ENCODE measurements around the gene ZNF280B. TPM values are rescaled to one million over a fixed set of nuclear protein-coding genes. Genes with fewer than 3 reads are reported as not detected.

ZNF280B gene
- total RNA-seq, 1 donor from 2014 or later: 4.0 TPM

DNA sequence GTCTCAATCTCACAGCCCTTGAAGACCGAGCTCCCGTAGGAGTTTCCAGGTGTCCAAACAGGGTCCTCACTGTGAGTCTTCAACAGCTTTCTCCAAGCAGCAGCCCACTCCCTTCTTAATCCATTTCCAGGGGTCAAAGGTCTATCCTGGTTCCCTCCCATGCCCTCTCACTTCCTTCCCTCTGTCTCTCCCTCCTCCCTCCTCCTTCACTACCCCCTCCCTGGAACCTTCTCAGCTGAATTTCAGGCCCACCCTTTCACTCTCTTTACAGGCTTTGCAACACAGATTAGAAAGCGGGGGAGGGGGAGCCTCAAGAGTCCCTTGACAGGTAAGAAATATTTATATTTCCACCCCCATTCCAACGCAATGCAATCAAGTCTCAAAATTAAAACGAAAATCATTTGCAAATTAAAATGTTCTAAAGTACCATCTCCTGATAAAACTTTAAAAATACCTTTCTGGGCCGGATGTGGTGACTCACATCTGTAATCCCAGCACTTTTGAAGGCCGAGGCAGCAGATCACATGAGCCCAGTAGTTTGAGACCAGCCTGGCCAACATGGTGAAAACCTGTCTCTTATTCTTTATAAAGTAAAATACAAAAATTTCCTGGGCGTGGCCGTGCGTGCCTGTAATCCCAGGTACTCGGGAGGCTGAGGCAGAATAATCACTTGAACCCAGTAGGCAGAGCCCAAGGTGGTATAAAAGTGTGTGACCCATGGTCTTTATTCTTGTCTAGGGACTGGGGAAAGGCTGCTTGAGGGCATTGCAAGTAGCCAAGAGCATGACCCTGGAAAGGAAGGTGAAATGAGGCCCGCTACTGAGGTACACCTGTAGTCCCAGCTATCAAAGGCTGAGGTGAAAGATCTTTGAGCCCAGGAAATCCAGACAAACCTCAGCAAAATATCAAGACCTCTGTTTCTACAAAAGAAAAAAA is 12.4 kb upstream of the ZNF280B start:
- H3K27ac ChIP-seq (ENCODE audit: low read depth, low read length): no peak overlapping the region
- TF ChIP-seq, protein P1, sequence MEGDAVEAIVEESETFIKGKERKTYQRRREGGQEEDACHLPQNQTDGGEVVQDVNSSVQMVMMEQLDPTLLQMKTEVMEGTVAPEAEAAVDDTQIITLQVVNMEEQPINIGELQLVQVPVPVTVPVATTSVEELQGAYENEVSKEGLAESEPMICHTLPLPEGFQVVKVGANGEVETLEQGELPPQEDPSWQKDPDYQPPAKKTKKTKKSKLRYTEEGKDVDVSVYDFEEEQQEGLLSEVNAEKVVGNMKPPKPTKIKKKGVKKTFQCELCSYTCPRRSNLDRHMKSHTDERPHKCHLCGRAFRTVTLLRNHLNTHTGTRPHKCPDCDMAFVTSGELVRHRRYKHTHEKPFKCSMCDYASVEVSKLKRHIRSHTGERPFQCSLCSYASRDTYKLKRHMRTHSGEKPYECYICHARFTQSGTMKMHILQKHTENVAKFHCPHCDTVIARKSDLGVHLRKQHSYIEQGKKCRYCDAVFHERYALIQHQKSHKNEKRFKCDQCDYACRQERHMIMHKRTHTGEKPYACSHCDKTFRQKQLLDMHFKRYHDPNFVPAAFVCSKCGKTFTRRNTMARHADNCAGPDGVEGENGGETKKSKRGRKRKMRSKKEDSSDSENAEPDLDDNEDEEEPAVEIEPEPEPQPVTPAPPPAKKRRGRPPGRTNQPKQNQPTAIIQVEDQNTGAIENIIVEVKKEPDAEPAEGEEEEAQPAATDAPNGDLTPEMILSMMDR (IDR thresholded peaks at IDR 0.05; ENCODE audit: insufficient read depth, low read depth, low read length): no peak
- TF ChIP-seq EZH2 (IDR thresholded peaks at IDR 0.05; ENCODE audit: insufficient read depth, low read length): no peak
- H3K36me3 Mint-ChIP-seq (ENCODE audit: low read depth, unreplicated experiment): no peaks in the 10 kb centered on the region
- no peak overlapping the region for H3K4me2 ChIP-seq (ENCODE audit: low read length)
- H3K9ac ChIP-seq (ENCODE audit: low read length): no peak overlapping the region
- peaks cover 4% of the 10 kb centered on the region for H3K9me3 Mint-ChIP-seq (ENCODE audit: unreplicated experiment)
- no peak overlapping the region for H3K27ac Mint-ChIP-seq (ENCODE audit: unreplicated experiment)
- no peak for FAIRE-seq
- no peak overlapping the region for H3K4me3 Mint-ChIP-seq (ENCODE audit: unreplicated experiment)
- no peak overlapping the region for H2AFZ ChIP-seq (ENCODE audit: low read depth, low read length)
- no peaks in the 10 kb centered on the region for H3K27me3 ChIP-seq (ENCODE audit: insufficient read depth, low read length)
- no peaks in the 10 kb centered on the region for H3K4me1 ChIP-seq (ENCODE audit: insufficient read depth, low read length)
- H3K9me3 ChIP-seq (ENCODE audit: insufficient read depth, low read depth, low read length): no peaks in the 10 kb centered on the region
- H4K20me1 ChIP-seq (ENCODE audit: insufficient read depth, low read length): no peaks in the 10 kb centered on the region
- DNase-seq (ENCODE audit: low read depth): no peak
- peaks cover 42% of the 10 kb centered on the region for H3K27me3 Mint-ChIP-seq (ENCODE audit: low read depth, unreplicated experiment)
- no peaks in the 10 kb centered on the region for H3K4me1 Mint-ChIP-seq (ENCODE audit: low read depth, unreplicated experiment)
- H3K4me3 ChIP-seq (ENCODE audit: insufficient read depth, low read depth, low read length): no peak overlapping the region
- H3K36me3 ChIP-seq (ENCODE audit: insufficient read depth, low read length): no peaks in the 10 kb centered on the region
- H3K79me2 ChIP-seq (ENCODE audit: insufficient read depth, low read length): no peaks in the 10 kb centered on the region

GRCh38 chr22:22520020-22520656 is 11.6 kb upstream of the ZNF280B start, which contains the start of gene ZNF280A:
ZNF280A (minus strand) TSS chr22:22520270; CDS start chr22:22515630, 4,640 bp downstream.
- no peak for FAIRE-seq
- Histone ChIP-seq H4K20me1 (ENCODE audit: insufficient read depth, low read length) (no peaks in the 10 kb centered on the region), H3K9me3 (ENCODE audit: insufficient read depth, low read depth, low read length) (no peaks in the 10 kb centered on the region), H3K27ac (ENCODE audit: low read depth, low read length) (no peak within 1 kb of the TSS), H3K36me3 (ENCODE audit: insufficient read depth, low read length) (no peaks in the 10 kb centered on the region), H2AFZ (ENCODE audit: low read depth, low read length) (no peak within 1 kb of the TSS), H3K4me3 (ENCODE audit: insufficient read depth, low read depth, low read length) (no peak within 1 kb of the TSS), H3K4me2 (ENCODE audit: low read length) (no peak within 1 kb of the TSS), H3K79me2 (ENCODE audit: insufficient read depth, low read length) (no peaks in the 10 kb centered on the region), H3K27me3 (ENCODE audit: insufficient read depth, low read length) (no peaks in the 10 kb centered on the region), H3K4me1 (ENCODE audit: insufficient read depth, low read length) (no peaks in the 10 kb centered on the region), H3K9ac (ENCODE audit: low read length) (no peak within 1 kb of the TSS)
- H3K27me3 Mint-ChIP-seq (ENCODE audit: low read depth, unreplicated experiment): peaks cover 42% of the 10 kb centered on the region
- peaks cover 4% of the 10 kb centered on the region for H3K9me3 Mint-ChIP-seq (ENCODE audit: unreplicated experiment)
- H3K36me3 Mint-ChIP-seq (ENCODE audit: low read depth, unreplicated experiment): no peaks in the 10 kb centered on the region
- H3K4me3 Mint-ChIP-seq (ENCODE audit: unreplicated experiment): no peak within 1 kb of the TSS
- no peak for DNase-seq (ENCODE audit: low read depth)
- H3K4me1 Mint-ChIP-seq (ENCODE audit: low read depth, unreplicated experiment): no peaks in the 10 kb centered on the region
- H3K27ac Mint-ChIP-seq (ENCODE audit: unreplicated experiment): no peak within 1 kb of the TSS
- TF ChIP-seq EZH2 (IDR thresholded peaks at IDR 0.05; ENCODE audit: insufficient read depth, low read length): no peak
- TF ChIP-seq, protein P1 (IDR thresholded peaks at IDR 0.05; ENCODE audit: insufficient read depth, low read depth, low read length): no peak

Measured in astrocyte (in vitro differentiated cells and primary cell).